Ramos (cell line): ENCODE results near the gene DENND1A.

ENCODE experiments used
- in situ Hi-C: fragments of 300-500 bp; cut with MboI; formaldehyde crosslinking; loops from one replicate; pipeline ENCODE4 v1.14.3; 2022; ENCODE audit warnings: low sequenced_read_pairs; ENCODE audit not compliant: unreplicated experiment

Gene DENND1A

DNA sequence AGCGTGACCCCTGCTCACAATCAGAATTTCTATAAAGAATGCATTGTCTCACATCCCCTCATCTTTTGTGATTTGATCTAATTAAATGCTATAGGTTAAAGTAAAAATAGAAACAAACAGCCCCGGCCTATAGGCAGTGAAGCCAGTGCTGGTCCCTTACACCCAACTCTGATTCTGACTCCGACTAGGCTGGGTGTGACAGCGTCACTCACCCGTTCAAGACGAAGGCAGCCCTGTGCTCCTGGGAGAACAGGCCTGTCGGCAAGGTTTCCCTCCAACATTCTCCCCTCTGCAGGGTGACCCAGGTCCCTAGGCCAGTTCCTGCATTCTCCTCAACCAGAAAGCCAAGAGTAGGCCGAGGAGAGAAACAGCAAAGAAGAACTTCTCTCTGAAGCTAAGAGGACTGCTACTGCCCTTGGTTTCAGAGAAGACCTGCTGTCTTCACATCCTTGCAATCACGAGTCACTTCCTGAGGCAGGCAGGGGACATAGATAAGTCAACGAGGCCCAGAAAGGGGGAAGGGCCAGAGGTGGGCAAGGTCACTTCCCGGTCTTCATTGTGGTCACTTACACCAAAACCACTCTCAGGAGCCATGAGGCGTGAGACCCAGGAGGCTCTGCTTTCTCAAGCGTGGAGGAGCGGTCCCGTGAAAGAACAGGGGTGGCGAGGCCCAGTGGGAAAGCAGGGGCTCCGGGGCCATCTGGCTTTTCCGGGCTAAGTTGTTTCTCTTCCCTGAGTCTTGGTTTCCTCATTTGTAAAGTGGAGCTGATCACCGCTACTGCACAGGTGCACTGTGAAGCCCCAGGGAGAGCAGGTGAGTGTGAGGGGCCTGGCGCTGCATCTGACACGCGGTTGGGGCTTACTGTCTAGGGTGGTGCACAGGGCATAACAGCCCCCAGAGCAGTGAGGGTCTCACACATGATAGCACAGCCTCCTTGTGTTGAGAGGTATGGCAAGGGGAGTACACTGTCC lies 373.2 kb downstream of the DENND1A start:
- in situ Hi-C loops = no loop called here

DNA sequence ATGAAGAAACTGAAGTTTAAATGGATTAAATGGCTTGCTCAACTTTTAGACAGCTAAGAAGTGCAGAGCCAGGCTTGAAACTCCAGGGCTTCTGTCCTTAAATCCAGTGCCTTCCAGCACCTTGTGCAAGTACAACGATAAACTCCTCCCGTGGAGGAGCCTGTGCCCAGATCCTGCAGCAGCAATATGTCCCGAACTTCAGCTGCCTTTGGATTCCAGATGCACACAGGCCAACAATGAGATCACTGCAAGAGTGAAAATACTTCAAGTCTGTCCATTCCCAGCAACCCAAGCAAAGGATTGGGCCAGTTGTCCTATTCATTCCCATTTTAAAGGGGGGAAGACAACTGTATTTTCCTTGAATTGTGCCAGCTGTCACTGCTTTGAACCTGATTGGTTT lies 374.3 kb downstream of the DENND1A start:
- in situ Hi-C loops = no loop called here

GRCh38 chr9:123552530-123552929 lies 377.4 kb downstream of the DENND1A start:
- in situ Hi-C loops = no loop called here

DNA sequence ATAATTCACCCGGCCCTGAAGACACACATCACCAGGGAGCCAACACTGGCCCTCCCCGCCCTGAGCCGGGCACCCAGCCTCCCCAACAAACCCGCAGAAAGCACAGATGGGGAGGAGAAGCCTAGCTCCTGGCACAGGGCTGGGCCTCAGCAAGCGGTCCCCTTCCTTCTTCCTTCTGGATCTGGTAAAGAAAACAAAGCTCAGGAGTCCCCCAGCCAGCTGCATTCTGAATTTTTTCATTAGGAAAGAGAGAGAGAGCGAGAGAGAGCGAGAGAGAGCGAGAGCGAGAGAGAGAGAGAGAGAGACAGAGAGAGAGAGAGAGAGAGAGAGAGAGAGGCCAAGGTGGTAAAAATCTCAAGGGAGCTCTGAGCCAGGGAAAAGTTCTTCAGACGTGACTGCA lies 378.2 kb downstream of the DENND1A start:
- in situ Hi-C loops = no loop called here

GRCh38 chr9:123550797-123551196 lies 379.1 kb downstream of the DENND1A start:
- in situ Hi-C loops = no loop called here

DNA sequence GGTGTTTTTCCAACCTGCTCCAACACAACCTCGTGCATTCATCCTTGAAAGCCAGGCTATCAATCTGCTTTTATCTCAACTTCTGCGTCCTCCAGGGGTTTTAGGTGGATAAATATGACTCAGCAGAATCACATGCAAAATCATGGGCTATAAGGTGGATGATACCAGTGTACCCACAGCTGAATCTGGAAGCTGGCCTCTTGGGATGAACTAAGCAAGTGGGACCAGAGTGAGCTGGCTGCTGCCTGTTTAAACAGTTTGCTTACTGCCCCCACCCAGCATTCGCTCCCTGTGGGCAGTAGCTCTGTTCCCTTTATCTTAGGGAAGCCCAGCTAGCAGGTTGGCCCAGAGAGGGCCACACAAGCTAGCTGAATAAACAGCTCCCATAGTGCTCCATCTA lies 379.9 kb downstream of the DENND1A start:
- in situ Hi-C loops = no loop called here

GRCh38 chr9:123548741-123549545 lies 381.0 kb downstream of the DENND1A start:
- in situ Hi-C loops = loop anchor here (5.0 kb wide), 1 partner anchor 483 kb away; no protein-coding TSS in a partner anchor

- in situ Hi-C loops = no loop called here
Observed at GRCh38 chr9:123544007-123544827, 385.7 kb downstream of the DENND1A start.

DNA sequence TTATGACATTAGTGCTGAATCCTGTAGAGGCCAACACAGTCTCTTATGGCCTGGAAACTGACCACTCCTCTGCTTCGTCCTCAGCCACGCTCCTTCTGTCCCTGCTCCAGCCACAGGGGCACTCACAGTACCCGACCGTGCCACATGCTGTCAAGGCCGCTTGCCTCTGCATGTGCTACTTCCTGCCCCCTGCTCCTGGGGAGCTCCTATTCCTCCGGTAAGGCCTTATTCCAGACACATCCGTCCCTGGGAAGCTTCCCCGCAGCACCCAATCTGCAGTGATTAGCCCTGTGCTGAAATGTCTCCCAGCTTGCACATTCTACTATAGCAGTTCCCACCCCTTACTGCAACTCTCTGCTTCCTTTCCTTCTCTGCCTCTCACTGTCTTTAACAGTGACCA lies 386.4 kb downstream of the DENND1A start:
- in situ Hi-C loops = no loop called here

- in situ Hi-C loops = no loop called here
Observed at GRCh38 chr9:123542435-123543225, 387.3 kb downstream of the DENND1A start.

DNA sequence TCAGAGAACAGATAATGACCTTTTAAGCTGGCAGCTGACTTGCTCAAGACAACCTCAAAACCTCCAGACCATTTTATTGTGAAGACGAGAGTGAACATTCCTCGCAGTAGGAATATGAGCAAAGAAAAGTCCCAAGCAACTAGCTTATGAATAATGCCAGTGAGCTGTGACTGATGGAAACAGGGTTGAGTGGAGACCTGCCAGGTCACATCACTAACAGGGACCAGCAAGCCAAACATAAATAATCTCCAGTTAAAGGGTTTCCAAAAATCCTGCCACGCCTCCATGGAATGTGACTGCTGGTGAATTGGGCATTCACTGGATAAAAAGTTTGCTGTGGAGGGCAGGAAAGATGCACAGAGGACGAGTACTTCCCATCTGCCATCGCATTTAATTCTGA lies 388.5 kb downstream of the DENND1A start:
- in situ Hi-C loops = no loop called here

GRCh38 chr9:123540457-123540856 lies 389.5 kb downstream of the DENND1A start:
- in situ Hi-C loops = no loop called here

- in situ Hi-C loops = no loop called here
Observed at GRCh38 chr9:123537809-123538208, 392.1 kb downstream of the DENND1A start.

DNA sequence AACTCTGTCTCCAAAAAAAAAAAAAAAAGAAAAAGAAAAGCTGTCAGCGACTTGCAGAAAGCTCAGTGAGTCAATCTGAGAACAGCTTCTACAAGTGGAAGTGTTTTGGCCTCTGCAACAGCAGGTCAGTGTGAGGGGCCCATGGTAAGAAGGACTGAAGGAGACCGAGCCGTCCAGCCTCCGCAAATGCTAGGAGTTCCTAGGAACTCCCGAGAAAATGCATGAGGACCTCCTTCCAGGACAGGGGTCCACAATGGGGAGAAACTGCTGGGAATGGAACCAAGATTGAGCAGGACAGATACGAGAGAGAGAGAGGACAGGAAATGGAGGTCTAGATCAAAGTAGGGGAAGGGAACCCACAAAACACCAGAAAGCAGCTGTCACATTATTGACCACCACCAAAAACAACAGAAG lies 393.5 kb downstream of the DENND1A start:
- in situ Hi-C loops = no loop called here

GRCh38 chr9:123534336-123534735 lies 395.6 kb downstream of the DENND1A start:
- in situ Hi-C loops = no loop called here

DNA sequence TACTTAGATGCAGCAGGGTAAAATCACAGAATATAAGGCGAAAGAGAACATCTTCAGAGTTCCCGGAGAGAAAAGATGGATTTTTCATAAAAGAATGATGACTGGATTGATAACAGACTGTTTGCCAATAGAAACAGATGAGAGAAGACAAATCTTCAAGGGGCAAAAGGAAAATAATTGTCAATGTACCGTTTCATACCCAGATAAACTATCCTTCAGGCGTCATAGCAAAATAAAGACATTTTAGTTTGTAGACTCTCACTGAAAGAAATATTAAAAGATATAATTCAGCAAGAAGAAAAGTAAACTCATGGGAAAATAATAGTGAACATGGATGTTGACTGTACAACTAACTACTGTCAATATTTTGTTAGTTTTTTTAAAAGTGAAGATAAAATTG lies 399.7 kb downstream of the DENND1A start:
- in situ Hi-C loops = no loop called here

DNA sequence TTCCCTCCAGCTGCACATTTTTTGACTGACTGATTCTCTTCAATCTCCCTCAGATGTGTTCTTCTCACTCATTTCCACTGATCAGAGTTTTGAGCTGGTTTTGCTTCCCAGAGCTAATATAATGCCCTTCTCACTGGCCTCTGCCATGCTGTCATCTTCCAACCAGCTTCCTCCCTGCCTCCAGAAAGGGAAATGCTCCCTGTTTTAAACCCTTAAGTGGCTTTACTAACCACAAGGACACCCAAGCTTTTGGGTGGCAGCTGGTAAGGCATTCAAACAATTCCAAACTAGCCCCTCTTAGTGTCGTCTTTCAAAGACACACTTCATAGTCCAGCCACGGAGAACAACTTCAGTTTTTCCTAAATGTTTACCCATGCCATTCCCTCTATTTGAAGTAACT lies 401.4 kb downstream of the DENND1A start:
- in situ Hi-C loops = no loop called here

- in situ Hi-C loops = no loop called here
Observed at GRCh38 chr9:123527981-123528380, 401.9 kb downstream of the DENND1A start.

- in situ Hi-C loops = no loop called here
Observed at GRCh38 chr9:123525957-123526356, 404.0 kb downstream of the DENND1A start.

DNA sequence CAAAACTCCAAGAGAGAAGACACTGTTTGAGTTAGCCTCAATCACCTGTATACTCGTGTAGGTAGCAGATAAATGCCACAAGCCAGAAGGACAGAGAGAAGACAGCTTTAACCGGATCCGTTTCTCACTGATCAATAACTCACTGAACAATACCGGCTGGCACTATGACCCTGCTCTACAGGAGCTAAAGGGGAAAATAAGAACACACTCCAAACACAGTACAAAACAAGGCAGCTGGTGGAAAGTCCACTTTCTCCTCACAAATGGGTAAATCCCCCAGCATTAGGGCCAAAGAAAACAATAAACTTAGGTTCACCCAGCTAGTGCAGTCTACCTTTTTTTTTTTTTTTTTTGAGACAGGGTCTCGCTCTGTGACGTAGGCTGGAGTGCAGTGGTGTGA lies 404.5 kb downstream of the DENND1A start:
- in situ Hi-C loops = no loop called here
